ENCODE measurements around the gene S100A14.

GRCh38 chr1:153588482-153588881, 27.6 kb downstream of the S100A14 start:
- TF ChIP-seq CTCF (conservative IDR thresholded peaks at IDR 0.05), result no peak
- no peak for TF ChIP-seq ZFX (IDR thresholded peaks at IDR 0.05)

Data from C4-2B (cell line).